Head of caudate nucleus (tissue), 42 donors: Measurements from ENCODE around the gene OR6M1.

ENCODE experiments used
- DNase-seq, 42 donors: peaks; one replicate each; pipeline versions ENCODE4 v3.0.0 to v3.0.0-alpha.2; 2020 to 2021; ENCODE audit warnings: mixed read lengths in 7 of 42
- intact Hi-C: fragments of 100-400 bp; cut with DNase I; formaldehyde crosslinking; loops from one replicate; pipeline ENCODE4 v1.15.0; 2022

The OR6M1 gene

DNA sequence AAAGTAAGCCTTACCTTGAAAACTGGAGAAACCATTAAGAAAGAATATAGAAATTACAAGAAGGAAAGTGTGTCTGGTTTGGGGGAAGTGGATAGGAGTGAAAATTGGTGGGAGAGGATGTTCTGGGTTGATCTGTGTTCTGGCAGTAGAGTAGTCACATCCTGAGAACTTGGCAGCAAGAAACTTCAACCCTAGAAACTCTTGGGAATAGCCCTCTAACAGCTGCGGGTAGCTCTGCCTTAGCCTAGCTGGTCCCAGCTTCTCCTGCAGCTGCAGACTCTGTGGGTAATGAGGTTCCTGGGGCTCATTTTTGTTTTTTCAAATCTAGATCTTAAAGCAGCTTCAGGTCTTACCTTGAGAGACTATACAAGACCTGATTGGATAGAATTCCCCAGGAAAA lies 27.6 kb downstream of the OR6M1 start:
- DNase-seq = no peak
- intact Hi-C loops = no loop called here

DNA sequence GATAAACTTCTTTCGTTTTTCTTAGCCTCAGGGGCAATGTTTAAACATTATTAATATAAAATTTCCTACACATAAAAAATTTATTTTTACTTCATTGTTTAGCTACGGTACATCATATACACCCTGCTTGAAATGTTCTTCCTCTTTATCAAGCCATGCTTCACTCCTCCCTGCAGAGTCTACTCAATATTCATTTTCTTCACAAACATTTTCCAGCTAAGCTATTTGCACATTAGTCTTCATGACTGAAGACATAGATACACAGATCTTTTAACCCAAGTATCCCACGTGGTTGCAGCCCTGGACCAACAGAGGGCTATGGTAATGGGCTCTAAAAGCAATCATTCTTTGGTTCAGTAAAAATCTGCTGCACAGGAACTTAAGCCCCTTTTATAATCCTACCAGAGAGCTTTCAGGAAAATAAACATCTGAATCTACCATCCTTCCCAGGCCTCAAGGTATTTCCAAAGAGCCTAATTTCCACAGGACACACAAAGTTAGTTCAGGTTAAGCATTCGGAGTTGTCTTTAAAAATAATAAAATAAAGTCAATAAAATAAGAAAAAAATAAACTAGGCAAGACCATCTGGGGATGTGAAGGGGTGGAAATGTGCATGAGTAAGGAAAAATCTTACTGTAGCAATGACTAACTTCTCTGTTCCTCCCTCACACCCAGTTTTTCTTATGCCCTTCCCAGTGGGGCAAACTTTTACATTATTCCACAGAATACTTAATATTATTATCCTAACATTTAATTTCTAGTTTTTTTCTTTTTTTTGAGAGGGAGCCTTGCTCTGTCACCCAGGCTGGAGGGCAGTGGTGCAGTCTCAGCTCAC lies 30.2 kb downstream of the OR6M1 start:
- intact Hi-C loops = no loop called here

DNA sequence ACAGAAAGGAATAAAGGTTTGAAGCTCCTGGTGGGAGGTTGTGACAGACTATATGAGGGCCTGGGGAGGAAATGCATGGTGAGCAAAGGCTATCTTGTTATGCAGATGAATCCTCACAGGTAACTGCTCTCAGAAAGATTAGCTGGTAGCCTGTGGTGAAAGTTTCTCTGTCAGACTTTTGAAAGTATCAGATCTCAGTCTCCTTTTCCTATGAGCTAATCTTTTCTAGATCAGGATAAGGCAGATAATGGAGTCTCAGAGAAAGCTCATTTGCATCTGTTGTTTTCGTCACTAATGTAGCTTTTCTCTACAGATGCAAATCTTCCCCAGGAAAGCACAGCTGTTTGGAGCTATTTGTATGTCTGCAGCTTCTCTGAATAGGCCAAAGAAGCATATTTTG lies 30.9 kb downstream of the OR6M1 start:
- no peak for DNase-seq
- intact Hi-C loops = no loop called here

More for the DNA sequence above, 30.2 kb downstream of the OR6M1 start:
- no peak for DNase-seq

DNA sequence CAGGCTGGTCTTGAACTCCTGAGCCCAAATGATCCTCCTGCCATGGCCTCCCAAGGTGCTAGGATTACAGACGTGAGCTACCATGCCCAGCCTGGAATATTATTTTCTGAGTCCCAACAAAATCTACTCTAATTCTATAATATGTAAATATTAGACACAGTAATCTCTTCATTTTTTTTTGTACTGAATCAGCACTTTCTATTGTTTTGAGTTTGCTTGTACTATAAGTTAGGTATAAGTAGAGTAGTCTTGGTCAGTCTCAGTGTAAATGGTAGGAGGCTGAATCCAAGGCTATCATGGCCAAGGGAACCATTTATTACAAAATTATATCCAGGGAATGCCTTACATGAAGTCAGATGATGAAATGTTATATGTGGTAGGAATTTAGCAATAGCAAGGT lies 32.2 kb downstream of the OR6M1 start:
- no peak for DNase-seq
- intact Hi-C loops = no loop called here

DNA sequence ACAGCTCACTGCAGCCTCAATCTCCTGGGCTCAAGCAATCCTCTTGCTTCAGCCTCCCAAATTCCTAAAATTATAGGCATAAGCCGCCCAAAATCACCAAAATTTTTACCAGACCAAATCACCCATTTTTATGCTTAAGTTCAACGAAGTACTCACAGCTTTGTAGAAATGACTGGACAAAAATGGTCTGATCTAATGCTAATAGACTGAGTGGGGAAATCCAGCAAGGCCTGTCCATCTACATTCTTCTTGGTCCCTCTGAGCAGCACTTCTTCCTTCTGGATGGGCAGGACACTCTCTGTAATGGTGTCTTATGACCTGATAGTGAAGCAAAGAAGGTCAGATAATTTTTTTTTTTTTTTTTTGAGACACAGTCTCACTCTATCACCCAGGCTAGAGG lies 33.1 kb downstream of the OR6M1 start:
- no peak for DNase-seq
- intact Hi-C loops = no loop called here

DNA sequence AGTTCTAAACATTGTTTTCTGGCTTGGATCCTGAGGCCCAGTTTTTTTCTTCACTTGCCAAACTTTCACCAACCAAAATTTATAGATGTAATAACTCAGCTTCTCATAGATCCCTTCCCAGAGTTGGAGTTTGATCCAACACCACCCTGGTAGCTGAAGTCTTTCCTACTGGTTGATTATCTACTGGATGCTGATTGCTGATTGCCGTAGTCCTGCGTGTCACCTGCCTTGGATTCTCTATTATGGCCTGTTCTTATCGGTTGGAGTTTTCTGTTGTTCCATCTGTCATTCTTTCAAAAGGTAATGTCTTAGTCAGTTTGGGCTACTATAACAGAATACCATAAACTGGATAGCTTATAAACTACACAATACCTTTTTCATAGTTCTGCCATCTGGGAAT lies 34.5 kb downstream of the OR6M1 start:
- no peak for DNase-seq

DNA sequence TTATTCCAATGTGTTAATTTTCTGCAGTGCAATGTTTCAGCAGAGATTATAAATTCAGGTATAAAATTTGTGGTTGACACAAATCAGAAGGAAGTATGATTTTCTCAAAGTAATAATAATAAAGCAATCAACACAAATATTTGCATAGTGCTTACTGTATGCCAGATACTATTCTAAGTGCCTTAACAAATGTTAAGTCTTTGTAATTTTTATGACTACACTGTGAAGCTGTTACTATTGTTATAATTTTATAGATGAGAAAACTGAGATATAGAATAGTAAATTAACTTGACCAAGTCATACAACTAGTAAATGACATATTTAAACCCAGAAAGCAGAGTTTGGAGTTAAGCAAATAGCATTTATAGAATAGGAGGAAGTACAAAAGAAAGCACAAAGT lies 35.4 kb downstream of the OR6M1 start:
- no peak for DNase-seq
- intact Hi-C loops = no loop called here

More for the DNA sequence above, 34.5 kb downstream of the OR6M1 start:
- intact Hi-C loops = no loop called here

DNA sequence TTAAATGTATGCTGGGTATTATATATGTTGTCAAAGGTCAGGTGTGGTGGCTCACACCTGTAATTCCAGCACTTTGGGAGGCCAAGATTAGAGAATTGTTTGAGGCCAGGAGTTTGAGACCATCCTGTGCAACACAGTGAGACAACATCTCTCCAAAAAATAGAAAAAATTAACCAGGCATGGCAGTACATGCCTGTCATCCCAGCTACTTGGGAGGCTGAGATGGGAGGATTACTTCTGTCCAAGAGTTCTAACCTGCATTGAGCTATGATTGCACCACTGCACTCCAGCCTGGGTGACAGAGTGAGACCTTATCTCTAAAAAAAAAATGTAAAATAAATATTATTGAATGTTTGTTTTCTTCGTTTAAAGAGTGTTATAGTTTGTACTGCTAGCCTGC lies 40.5 kb downstream of the OR6M1 start:
- intact Hi-C loops = no loop called here

DNA sequence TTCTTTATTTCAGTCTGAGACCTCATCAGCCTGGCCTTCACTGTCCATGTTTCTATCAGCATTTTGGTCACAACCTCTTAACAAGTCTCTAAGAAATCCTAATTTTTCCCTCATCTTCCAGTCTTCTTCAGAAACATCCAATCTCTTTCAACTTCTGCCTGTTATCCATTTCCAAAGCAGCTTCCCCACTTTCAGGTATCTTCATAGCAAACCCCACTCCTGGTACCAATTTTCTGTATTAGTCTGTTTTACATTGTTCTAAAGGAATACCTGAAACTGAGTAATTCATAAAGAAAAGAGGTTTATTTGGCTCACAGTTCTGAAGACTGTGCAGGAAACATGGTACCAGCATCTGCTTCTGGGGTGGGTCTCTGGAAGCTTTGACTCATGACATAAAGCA lies 43.7 kb downstream of the OR6M1 start:
- DNase-seq = no peak
- intact Hi-C loops = no loop called here

More for the DNA sequence above, 40.5 kb downstream of the OR6M1 start:
- no peak for DNase-seq

DNA sequence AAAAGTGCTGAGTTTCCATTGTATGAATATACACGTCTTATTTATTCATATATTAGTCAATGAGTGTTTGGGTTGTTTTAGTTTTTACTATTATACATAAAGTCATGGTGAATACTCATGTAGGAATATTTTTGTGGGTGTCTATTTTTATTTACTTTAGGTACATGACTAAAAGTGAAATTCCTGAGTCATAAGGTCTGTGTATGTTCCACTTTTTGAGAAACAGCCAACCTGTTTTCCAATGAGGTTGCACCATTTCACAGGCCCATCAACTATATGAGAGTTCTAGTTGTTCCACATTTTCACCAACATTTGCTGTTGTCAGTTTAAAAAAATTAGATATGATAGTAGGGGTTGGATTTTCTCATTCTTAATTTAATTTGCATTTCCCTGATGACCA lies 45.3 kb downstream of the OR6M1 start:
- intact Hi-C loops = no loop called here
- no peak for DNase-seq

DNA sequence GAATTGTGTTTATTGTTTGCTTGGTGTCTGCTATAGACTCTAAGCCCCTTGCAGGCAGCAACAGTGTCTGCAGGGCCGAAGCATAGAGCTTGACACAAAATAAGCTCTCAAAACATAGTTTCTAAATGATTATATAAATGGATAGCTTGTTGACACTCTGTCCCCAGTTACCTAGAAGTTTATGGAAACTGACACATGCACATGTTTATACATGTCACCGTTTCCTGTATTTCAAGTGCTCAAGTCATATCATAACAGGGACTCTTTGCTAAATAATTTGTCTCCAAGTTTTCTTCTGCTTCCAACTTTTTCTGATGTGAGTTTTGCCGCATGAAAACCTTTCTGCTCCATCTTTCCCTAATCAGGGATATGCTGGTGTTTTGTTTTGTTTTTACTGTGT lies 48.2 kb downstream of the OR6M1 start:
- intact Hi-C loops = no loop called here
- DNase-seq = no peak

DNA sequence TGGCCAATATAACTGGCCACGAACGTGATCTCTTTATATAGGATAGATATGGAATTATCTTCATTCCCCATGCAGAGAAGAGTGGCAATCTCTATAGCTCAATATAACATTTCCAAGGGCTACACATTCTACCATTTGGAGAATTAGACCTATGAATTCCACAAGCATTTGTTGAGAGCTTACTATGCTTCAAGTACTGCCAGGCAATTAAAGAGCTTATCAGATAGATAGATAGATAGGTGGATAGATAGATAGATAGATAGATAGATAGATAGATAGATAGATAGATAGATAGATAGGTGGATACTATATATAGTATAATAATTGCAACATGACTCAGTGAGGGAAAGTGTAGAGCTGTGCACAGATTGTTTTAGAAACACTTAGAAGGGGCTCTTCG lies 50.3 kb downstream of the OR6M1 start:
- DNase-seq = no peak
- intact Hi-C loops = no loop called here
